GM03348 (cell line): Measurements from ENCODE around the gene MET.

Experiments
- DNase-seq: peaks from one replicate; pipeline ENCODE4 v3.0.0; 2012; ENCODE audit warnings: low spot score

MET gene

GRCh38 chr7:116786791-116787443, 114.9 kb downstream of the MET start:
- DNase-seq: no peak

GRCh38 chr7:116787881-116788280, 115.9 kb downstream of the MET start:
- DNase-seq: no peak

- no peak for DNase-seq
Measured at GRCh38 chr7:116788572-116789197, 116.7 kb downstream of the MET start.

- DNase-seq: no peak
Measured at GRCh38 chr7:116790025-116790424, 118.0 kb downstream of the MET start.

- DNase-seq: no peak
Measured at GRCh38 chr7:116792813-116793212, 120.8 kb downstream of the MET start.

GRCh38 chr7:116793795-116794340, 121.9 kb downstream of the MET start:
- DNase-seq: no peak

- no peak for DNase-seq
Measured at GRCh38 chr7:116796471-116796870, 124.5 kb downstream of the MET start.

- DNase-seq: peak; percentile 28
Measured at GRCh38 chr7:116797612-116798011, 125.6 kb downstream of the MET start.

GRCh38 chr7:116798232-116798631, 126.2 kb downstream of the MET start:
- DNase-seq: no peak

- DNase-seq: no peak
Measured at GRCh38 chr7:116799916-116800315, 127.9 kb downstream of the MET start.

GRCh38 chr7:116800594-116800993, 128.6 kb downstream of the MET start:
- DNase-seq: no peak

GRCh38 chr7:116801092-116801710, 129.2 kb downstream of the MET start:
- DNase-seq: peak; percentile 69

GRCh38 chr7:116802144-116802745, 130.2 kb downstream of the MET start:
- DNase-seq: peak; percentile 50

GRCh38 chr7:116802746-116803152, 130.8 kb downstream of the MET start:
- DNase-seq: peak; percentile 50

GRCh38 chr7:116804471-116804870, 132.5 kb downstream of the MET start:
- DNase-seq: no peak

- DNase-seq: peak; percentile 40
Measured at GRCh38 chr7:116805100-116805544, 133.1 kb downstream of the MET start.

GRCh38 chr7:116806046-116806944, 134.3 kb downstream of the MET start:
- DNase-seq: no peak

- no peak for DNase-seq
Measured at GRCh38 chr7:116807011-116807560, 135.1 kb downstream of the MET start.

GRCh38 chr7:116809636-116810266, 137.8 kb downstream of the MET start:
- peak; percentile 65 for DNase-seq

- peak; percentile 34 for DNase-seq
Measured at GRCh38 chr7:116810267-116811116, 138.5 kb downstream of the MET start.
